Astrocyte (in vitro differentiated cells and primary cell): ENCODE measurements around the gene PDLIM1.

Source experiments
- EZH2 ChIP-seq: IDR thresholded peaks from 2 replicates; pipeline ENCODE4 v1.6.1; 2012; ENCODE audit warnings: mild to moderate bottlenecking, low read length, inconsistent platforms; ENCODE audit not compliant: insufficient read depth
- TF ChIP-seq, protein P1 (sequence below): IDR thresholded peaks from 2 replicates; pipeline ENCODE4 v1.5.1; 2011; ENCODE audit warnings: low read depth, mild to moderate bottlenecking, inconsistent platforms, low read length, moderate library complexity; ENCODE audit not compliant: insufficient read depth

DNA sequence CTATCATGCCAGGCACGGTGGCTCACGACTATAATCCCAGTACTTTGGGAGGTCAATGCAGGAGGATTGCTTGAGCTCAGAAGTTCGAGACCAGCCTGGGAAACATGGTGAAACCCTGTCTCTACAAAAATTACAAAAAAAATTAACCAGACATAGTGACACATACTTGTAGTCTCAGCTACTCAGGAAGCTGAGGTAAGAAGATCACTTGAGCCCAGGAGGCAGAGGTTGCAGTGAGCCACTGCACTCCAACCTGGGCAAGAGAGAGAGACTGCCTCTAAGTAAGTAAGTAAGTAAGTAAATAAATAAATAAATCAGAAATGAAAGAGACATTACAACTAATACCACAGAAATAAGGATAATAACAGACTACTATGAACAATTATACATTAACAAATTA is 36.2 kb downstream of the PDLIM1 start:
- TF ChIP-seq EZH2, result no peak
- TF ChIP-seq, protein P1, sequence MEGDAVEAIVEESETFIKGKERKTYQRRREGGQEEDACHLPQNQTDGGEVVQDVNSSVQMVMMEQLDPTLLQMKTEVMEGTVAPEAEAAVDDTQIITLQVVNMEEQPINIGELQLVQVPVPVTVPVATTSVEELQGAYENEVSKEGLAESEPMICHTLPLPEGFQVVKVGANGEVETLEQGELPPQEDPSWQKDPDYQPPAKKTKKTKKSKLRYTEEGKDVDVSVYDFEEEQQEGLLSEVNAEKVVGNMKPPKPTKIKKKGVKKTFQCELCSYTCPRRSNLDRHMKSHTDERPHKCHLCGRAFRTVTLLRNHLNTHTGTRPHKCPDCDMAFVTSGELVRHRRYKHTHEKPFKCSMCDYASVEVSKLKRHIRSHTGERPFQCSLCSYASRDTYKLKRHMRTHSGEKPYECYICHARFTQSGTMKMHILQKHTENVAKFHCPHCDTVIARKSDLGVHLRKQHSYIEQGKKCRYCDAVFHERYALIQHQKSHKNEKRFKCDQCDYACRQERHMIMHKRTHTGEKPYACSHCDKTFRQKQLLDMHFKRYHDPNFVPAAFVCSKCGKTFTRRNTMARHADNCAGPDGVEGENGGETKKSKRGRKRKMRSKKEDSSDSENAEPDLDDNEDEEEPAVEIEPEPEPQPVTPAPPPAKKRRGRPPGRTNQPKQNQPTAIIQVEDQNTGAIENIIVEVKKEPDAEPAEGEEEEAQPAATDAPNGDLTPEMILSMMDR, result no peak
